ENCODE data around the gene ILDR1.

- TF ChIP-seq POLR2AphosphoS5 (IDR thresholded peaks at IDR 0.05; ENCODE audit: low read depth, low read length) (no peak), POLR2A (IDR thresholded peaks at IDR 0.05; ENCODE audit: low read depth, low read length) (no peak), POU2F2 (IDR thresholded peaks at IDR 0.05; ENCODE audit: low read depth, low read length) (no peak), TAF1 (IDR thresholded peaks at IDR 0.05; ENCODE audit: low read depth, low read length) (no peak), SPI1 (IDR thresholded peaks at IDR 0.05; ENCODE audit: low read depth, low read length) (no peak)
Measured at GRCh38 chr3:121942116-121942786, 79.8 kb downstream of the ILDR1 start.
